ENCODE results near the gene ANG. TPM values are rescaled to one million over a fixed set of nuclear protein-coding genes. Genes with fewer than 3 reads are reported as not detected.

ANG gene
- total and polyA plus RNA-seq, 10 of the 15 experiments (the other 5 are each of a cell fraction or from before 2014, with no cell fraction given): 1.0 to 5.9 (median 2.2) TPM

- Histone ChIP-seq H3K9me3 (replicated peaks; ENCODE audit: control insufficient read depth, insufficient read depth, low read length) (no peaks in the 10 kb centered on the region), H3K79me2 (ENCODE audit: control insufficient read depth, insufficient read depth, low read length) (no peaks in the 10 kb centered on the region), H2AFZ (ENCODE audit: control insufficient read depth, low read depth, low read length) (no peak overlapping the region), H4K20me1 (ENCODE audit: control insufficient read depth, insufficient read depth) (no peaks in the 10 kb centered on the region), H3K27ac (ENCODE audit: control insufficient read depth, insufficient read depth) (no peak overlapping the region), H3K4me1 (ENCODE audit: control insufficient read depth, insufficient read depth, low read length) (peaks cover 7% of the 10 kb centered on the region), H3K36me3 (ENCODE audit: control insufficient read depth in 2 of 2, insufficient read depth in 2 of 2, low read length in 1 of 2) (no peaks in the 10 kb centered on the region), H3K4me2 (ENCODE audit: control insufficient read depth, insufficient read depth) (no peak overlapping the region), H3K4me3 (no peak overlapping the region), H3K9ac (ENCODE audit: control insufficient read depth, insufficient read depth, low read length) (no peak overlapping the region), H3K27me3 (replicated peaks in 1 of 2; ENCODE audit: control insufficient read depth in 2 of 2, insufficient read depth in 2 of 2, low read length in 1 of 2) (no peaks in the 10 kb centered on the region)
- WGBS (ENCODE audit: insufficient coverage, insufficient replicate concordance, low lambda C conversion rate, missing lambda C conversion rate): 87% methylated on average over 7 of the region's 7 CpGs
- no TSS peak for BruUV-seq (replicated peaks)
- ATAC-seq (no peak), DNase-seq (ENCODE audit: low read depth, low spot score) (no peak), FAIRE-seq (no peak)
- RAD21 ChIA-PET (ENCODE audit: unreplicated experiment): interaction anchor here (1.3 to 8.9 kb wide), 2 partner anchors 21 to 22 kb away, joined by 5 to 156 read pairs; no protein-coding TSS in a partner anchor
- TF ChIP-seq SUZ12 (IDR thresholded peaks at IDR 0.05; ENCODE audit: unreplicated experiment): no peak
- TF ChIP-seq HDAC6 (IDR thresholded peaks at IDR 0.05; ENCODE audit: unreplicated experiment): no peak
- TF ChIP-seq SUPT20H (IDR thresholded peaks at IDR 0.05; ENCODE audit: borderline replicate concordance, control insufficient read depth, low read depth, low read length): no peak
- TF ChIP-seq POLR2AphosphoS2 (IDR thresholded peaks at IDR 0.05; ENCODE audit: low read depth, low read length): no peak
- TF ChIP-seq PRDM15 (CRISPR knock-in tag; IDR thresholded peaks at IDR 0.05): no peak
- TF ChIP-seq YY1 (IDR thresholded peaks at IDR 0.05; ENCODE audit: low read depth, low read length): no peak
- no peak for TF ChIP-seq PAX8 (IDR thresholded peaks at IDR 0.05)
- TF ChIP-seq HDAC2 (IDR thresholded peaks at IDR 0.05): no peak
- no peak for TF ChIP-seq TCF7 (IDR thresholded peaks at IDR 0.05; ENCODE audit: borderline replicate concordance)
- no peak for TF ChIP-seq NRF1 (conservative IDR thresholded peaks at IDR 0.05; ENCODE audit: low read depth, low read length)
- no peak for TF ChIP-seq SPI1 (IDR thresholded peaks at IDR 0.05; ENCODE audit: borderline replicate concordance, insufficient read depth, low read depth, low read length)
- no peak for TF ChIP-seq HCFC1 (IDR thresholded peaks at IDR 0.05; ENCODE audit: low read length)
- no peak for TF ChIP-seq ZNF217 (IDR thresholded peaks at IDR 0.05)
- TF ChIP-seq ZNF687 (IDR thresholded peaks at IDR 0.05): no peak
- intact Hi-C loops (cut with micrococcal nuclease; ENCODE audit: unreplicated experiment) (no loop called here), in situ Hi-C loops (cut with MboI) (no loop called here)
- SMC1A ChIA-PET (ENCODE audit: uncharacterized antibody, unreplicated experiment): interaction anchor here (0.6 to 8.9 kb wide), 7 partner anchors 8 to 76 kb away, joined by 3 to 150 read pairs (median 4); no protein-coding TSS in a partner anchor
- CTCF ChIA-PET: interaction anchor here (0.6 to 11.0 kb wide), 6 partner anchors 10 to 357 kb away, joined by 3 to 214 read pairs (median 14); partner anchors contain the start of gene CCNB1IP1
- POLR2A ChIA-PET: no interaction called here
These were observed 2.0 kb upstream of the ANG start for GRCh38 chr14:20686386-20687143.
